B cell (primary cell): ENCODE results near the gene HMGN3. TPM values are rescaled to one million over a fixed set of nuclear protein-coding genes. Genes with fewer than 3 reads are reported as not detected.

ENCODE experiments used
- ATAC-seq: fragments of 200-7000 bp; cut with Tn5 transposase; one replicate; pipeline ENCODE4 v1.10.0; 2021; ENCODE audit warnings: low read depth, mild to moderate bottlenecking, moderate number of reproducible peaks, moderate library complexity
- CTCF ChIA-PET: fragments of 350-600 bp; sonication (Branson Sonifier 250); formaldehyde crosslinking; loops from one replicate; lab custom pipeline; 2021; ENCODE audit warnings: antibody characterized with exemption, inconsistent platforms; lab: Charles Lee
- POLR2A ChIA-PET: fragments of 350-600 bp; sonication (Branson Sonifier 250); formaldehyde crosslinking; loops from one replicate; lab custom pipeline; 2021; ENCODE audit warnings: antibody characterized with exemption; lab: Charles Lee
- DNase-seq: peaks from one replicate; pipeline ENCODE4 v3.0.0; 2013
- H2AFZ ChIP-seq: 2 replicates; pipeline ENCODE4 v1.6.1; 2012; ENCODE audit warnings: mild to moderate bottlenecking, low read depth, low read length; ENCODE audit not compliant: insufficient read depth, poor library complexity, severe bottlenecking
- H3K27ac ChIP-seq, 2 donors: 1 replicate in 1 of 2; 2 replicates in 1 of 2; pipeline ENCODE4 v1.5.1; 2012 to 2013; ENCODE audit warnings: low read length in 2 of 2, mild to moderate bottlenecking in 2 of 2, moderate library complexity in 1 of 2
- H3K27me3 ChIP-seq, 4 experiments: fragments of 200-600 bp in 1 of 4; sonication (generic) in 1 of 4; replicated peaks in 1 of 4; 1 replicate in 2 of 4; 2 replicates in 2 of 4; pipeline versions ENCODE4 v1.6.1 to v1.7.0; 2013 to 2016; ENCODE audit warnings: low read length in 3 of 4, mild to moderate bottlenecking in 2 of 4, mixed read lengths in 1 of 4, moderate library complexity in 1 of 4; ENCODE audit not compliant: insufficient read depth in 4 of 4, control insufficient read depth in 3 of 4; ENCODE audit errors: control extremely low read depth in 1 of 4
- H3K36me3 ChIP-seq, 2 experiments: replicated peaks in 1 of 2; 1 replicate in 1 of 2; 2 replicates in 1 of 2; pipeline versions ENCODE4 v1.6.1 to v1.7.1; 2013; ENCODE audit warnings: low read length in 1 of 2; ENCODE audit not compliant: insufficient read depth in 2 of 2, control insufficient read depth in 1 of 2; ENCODE audit errors: control extremely low read depth in 1 of 2, extremely low read depth in 1 of 2
- H3K4me1 ChIP-seq, 2 donors: fragments of 200-600 bp in 1 of 2; sonication (generic) in 1 of 2; 1 replicate in 1 of 2; 2 replicates in 1 of 2; pipeline versions ENCODE4 v1.5.1 to v1.6.1; 2013 to 2017; ENCODE audit warnings: low read length in 2 of 2; ENCODE audit not compliant: control insufficient read depth in 2 of 2, insufficient read depth in 2 of 2
- H3K4me2 ChIP-seq: replicated peaks from 2 replicates; pipeline ENCODE3; 2012; ENCODE audit warnings: mild to moderate bottlenecking, low read depth, low read length; ENCODE audit not compliant: poor library complexity, severe bottlenecking
- H3K4me3 ChIP-seq, 5 experiments: fragments of 200-600 bp in 1 of 5; sonication (generic) in 1 of 5; 1 replicate in 3 of 5; 2 replicates in 2 of 5; pipeline versions ENCODE4 v1.5.1 to v1.7.0; 2011 to 2016; ENCODE audit warnings: low read length in 4 of 5, mild to moderate bottlenecking in 4 of 5, low read depth in 2 of 5, control low read depth in 1 of 5, moderate library complexity in 1 of 5; ENCODE audit not compliant: insufficient read depth in 1 of 5; ENCODE audit errors: control extremely low read depth in 1 of 5, extremely low read depth in 1 of 5
- H3K79me2 ChIP-seq: fragments of 200-600 bp; sonication (generic); one replicate; pipeline ENCODE4 v1.6.0; 2016; ENCODE audit warnings: low read length; ENCODE audit not compliant: control insufficient read depth, insufficient read depth
- H3K9ac ChIP-seq: fragments of 200-600 bp; sonication (generic); 2 replicates; pipeline ENCODE4 v1.6.1; 2017; ENCODE audit warnings: mild to moderate bottlenecking, low read length, moderate library complexity
- H3K9me3 ChIP-seq, 3 donors: one replicate each; pipeline versions ENCODE4 v1.6.1 to v1.7.1; 2013; ENCODE audit warnings: low read length in 2 of 3; ENCODE audit not compliant: control insufficient read depth in 2 of 3, insufficient read depth in 1 of 3; ENCODE audit errors: control extremely low read depth in 1 of 3
- H4K20me1 ChIP-seq: 2 replicates; pipeline ENCODE4 v1.6.0; 2012; ENCODE audit warnings: mild to moderate bottlenecking, low read length; ENCODE audit not compliant: insufficient read depth, control insufficient read depth, poor library complexity, severe bottlenecking
- H3K27ac Mint-ChIP-seq: one replicate; pipeline ENCODE4 v1.8.0; 2021; ENCODE audit warnings: mixed read lengths
- H3K27me3 Mint-ChIP-seq: one replicate; pipeline ENCODE4 v1.8.0; 2021; ENCODE audit warnings: mixed read lengths
- H3K4me1 Mint-ChIP-seq: one replicate; pipeline ENCODE4 v1.8.0; 2021; ENCODE audit warnings: mixed read lengths
- H3K4me3 Mint-ChIP-seq: one replicate; pipeline ENCODE4 v1.8.0; 2021; ENCODE audit warnings: mixed read lengths
- H3K9me3 Mint-ChIP-seq: one replicate; pipeline ENCODE4 v1.8.0; 2022; ENCODE audit warnings: mixed read lengths; ENCODE audit not compliant: insufficient read depth
- EZH2 ChIP-seq: IDR thresholded peaks from 2 replicates; pipeline ENCODE4 v1.6.1; 2012; ENCODE audit warnings: borderline replicate concordance, low read depth, mild to moderate bottlenecking, moderate library complexity, low read length; ENCODE audit not compliant: insufficient read depth, poor library complexity, severe bottlenecking
- WGBS: methylation state at CpG from one replicate; pipeline ENCODE4 v1.1.5; 2013; ENCODE audit warnings: missing lambda C conversion rate; ENCODE audit not compliant: insufficient coverage; 5-methylcytosine and 5-hydroxymethylcytosine counted together
- intact Hi-C: fragments of 100-400 bp; cut with micrococcal nuclease; formaldehyde crosslinking; loops from one replicate; pipeline ENCODE4 v1.10.0; 2022
- polyA plus RNA-seq: library from polyadenylated mRNA; depleted of rRNA; stranded (reverse); fragments of >200 nt; gene quantifications from 2 replicates; pipeline ENCODE4 v1.2.3, GENCODE V29; 2012
- total RNA-seq, 2 donors: library from RNA; stranded (reverse); fragments of 120-200 nt in 1 of 2; gene quantifications; 1 replicate in 1 of 2; 2 replicates in 1 of 2; pipeline versions ENCODE4 v1.2.3 to v1.2.4, GENCODE V29; 2013 to 2022
- TF ChIP-seq, protein P1 (sequence below): fragments of 200-600 bp; IDR thresholded peaks from one replicate; pipeline ENCODE4 v1.8.0; 2022; ENCODE audit warnings: antibody characterized with exemption, mild to moderate bottlenecking

HMGN3 gene
- total and polyA plus RNA-seq, 2 donors (not counting 1 experiment from before 2014, with no cell fraction given) = 40.1 to 44.3 TPM

GRCh38 chr6:79238919-79239318, 4.4 kb upstream of the HMGN3 start:
- Mint-ChIP-seq H3K27me3 (peaks cover 3% of the 10 kb centered on the region), H3K9me3 (no peaks in the 10 kb centered on the region), H3K4me1 (peaks cover 4% of the 10 kb centered on the region), H3K4me3 (no peak overlapping the region), H3K27ac (no peak overlapping the region)
- intact Hi-C loops = no loop called here
- no peak overlapping the region for H3K27ac ChIP-seq
- H3K27me3 ChIP-seq = no peaks in the 10 kb centered on the region
- no peak overlapping the region for H3K4me2 ChIP-seq
- ATAC-seq (no peak), DNase-seq (no peak)
- H3K9me3 ChIP-seq = no peaks in the 10 kb centered on the region
- H3K36me3 ChIP-seq = no peaks in the 10 kb centered on the region
- H3K9ac ChIP-seq = no peak overlapping the region
- no peaks in the 10 kb centered on the region for H4K20me1 ChIP-seq
- CTCF ChIA-PET = no interaction called here
- H3K4me3 ChIP-seq = no peak overlapping the region
- H2AFZ ChIP-seq = no peak overlapping the region
- H3K4me1 ChIP-seq = peaks cover 0 to 3% of the 10 kb centered on the region in 2 donors
- POLR2A ChIA-PET = no interaction called here
- TF ChIP-seq, protein P1, sequence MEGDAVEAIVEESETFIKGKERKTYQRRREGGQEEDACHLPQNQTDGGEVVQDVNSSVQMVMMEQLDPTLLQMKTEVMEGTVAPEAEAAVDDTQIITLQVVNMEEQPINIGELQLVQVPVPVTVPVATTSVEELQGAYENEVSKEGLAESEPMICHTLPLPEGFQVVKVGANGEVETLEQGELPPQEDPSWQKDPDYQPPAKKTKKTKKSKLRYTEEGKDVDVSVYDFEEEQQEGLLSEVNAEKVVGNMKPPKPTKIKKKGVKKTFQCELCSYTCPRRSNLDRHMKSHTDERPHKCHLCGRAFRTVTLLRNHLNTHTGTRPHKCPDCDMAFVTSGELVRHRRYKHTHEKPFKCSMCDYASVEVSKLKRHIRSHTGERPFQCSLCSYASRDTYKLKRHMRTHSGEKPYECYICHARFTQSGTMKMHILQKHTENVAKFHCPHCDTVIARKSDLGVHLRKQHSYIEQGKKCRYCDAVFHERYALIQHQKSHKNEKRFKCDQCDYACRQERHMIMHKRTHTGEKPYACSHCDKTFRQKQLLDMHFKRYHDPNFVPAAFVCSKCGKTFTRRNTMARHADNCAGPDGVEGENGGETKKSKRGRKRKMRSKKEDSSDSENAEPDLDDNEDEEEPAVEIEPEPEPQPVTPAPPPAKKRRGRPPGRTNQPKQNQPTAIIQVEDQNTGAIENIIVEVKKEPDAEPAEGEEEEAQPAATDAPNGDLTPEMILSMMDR = no peak
- no peak for TF ChIP-seq EZH2
- H3K79me2 ChIP-seq = no peaks in the 10 kb centered on the region

GRCh38 chr6:79236711-79237110, 2.2 kb upstream of the HMGN3 start:
- no peak overlapping the region for H3K27ac Mint-ChIP-seq

More at GRCh38 chr6:79236711-79237110, 2.2 kb upstream of the HMGN3 start:
- Histone ChIP-seq H4K20me1 (no peaks in the 10 kb centered on the region), H3K9me3 (no peaks in the 10 kb centered on the region), H3K79me2 (peaks cover 4% of the 10 kb centered on the region), H3K27me3 (no peaks in the 10 kb centered on the region), H3K36me3 (no peaks in the 10 kb centered on the region), H3K4me1 (peaks cover 5 to 7% of the 10 kb centered on the region in 2 donors), H3K4me2 (no peak overlapping the region), H3K4me3 (no peak overlapping the region), H3K9ac (no peak overlapping the region), H2AFZ (no peak overlapping the region), H3K27ac (no peak overlapping the region)
- intact Hi-C loops = no loop called here
- CTCF ChIA-PET = interaction anchor here (1.2 kb wide), 1 partner anchor 10 kb away, joined by 3 read pairs; no protein-coding TSS in a partner anchor
- DNase-seq (no peak), ATAC-seq (no peak)
- TF ChIP-seq, protein P1 = no peak
- no peak for TF ChIP-seq EZH2
- POLR2A ChIA-PET = no interaction called here
- WGBS = 86% methylated on average over 1 of the region's 3 CpGs
- Mint-ChIP-seq H3K4me1 (peaks cover 18% of the 10 kb centered on the region), H3K27me3 (no peaks in the 10 kb centered on the region), H3K4me3 (no peak overlapping the region), H3K9me3 (no peaks in the 10 kb centered on the region)
